HepG2 (cell line): ENCODE results near the gene ADAM15. TPM values are rescaled to one million over a fixed set of nuclear protein-coding genes. Genes with fewer than 3 reads are reported as not detected.

ENCODE experiments used
- GTF3A ChIP-seq: sonication (generic); formaldehyde crosslinking; conservative IDR thresholded peaks from 2 replicates; pipeline ENCODE4 v1.4.0; 2020; ENCODE audit warnings: mild to moderate bottlenecking, missing genetic modification reagents
- IKZF4 ChIP-seq: sonication (generic); formaldehyde crosslinking; IDR thresholded peaks from 2 replicates; pipeline ENCODE4 v1.5.1; 2020; ENCODE audit warnings: borderline replicate concordance, mild to moderate bottlenecking, low read depth, missing genetic modification reagents; ENCODE audit errors: not compliant biosample characterization
- MTF2 ChIP-seq: sonication (generic); formaldehyde crosslinking; IDR thresholded peaks from 2 replicates; pipeline ENCODE4 v1.5.0; 2020; ENCODE audit warnings: missing genetic modification reagents, borderline replicate concordance
- PAF1 ChIP-seq: IDR thresholded peaks from 2 replicates; pipeline ENCODE4 v1.6.1; 2016; ENCODE audit warnings: missing genetic modification reagents, missing compliant biosample characterization
- PAXIP1 ChIP-seq: sonication (generic); formaldehyde crosslinking; conservative IDR thresholded peaks from 2 replicates; pipeline ENCODE4 v1.4.0; 2020; ENCODE audit warnings: mild to moderate bottlenecking, missing genetic modification reagents, moderate library complexity
- POLR2G ChIP-seq: fragments of 200-400 bp; formaldehyde crosslinking; IDR thresholded peaks from 2 replicates; pipeline ENCODE4 v1.6.1; 2018; ENCODE audit warnings: mild to moderate bottlenecking, low read depth, low read length, moderate library complexity
- RFX5 ChIP-seq: IDR thresholded peaks from 2 replicates; pipeline ENCODE4 v1.6.1; 2011; ENCODE audit warnings: low read depth, low read length, improper control_type of control experiment
- SP1 ChIP-seq, 2 experiments: fragments of 450-650 bp in 1 of 2; sonication (generic) in 1 of 2; formaldehyde crosslinking in 1 of 2; IDR thresholded peaks; 2 replicates each; pipeline versions ENCODE4 v1.4.0 to v1.6.1; 2016 to 2020; ENCODE audit warnings: missing genetic modification reagents in 1 of 2
- SRF ChIP-seq: IDR thresholded peaks from 2 replicates; pipeline ENCODE4 v1.6.1; 2011; ENCODE audit warnings: mild to moderate bottlenecking, low read depth, low read length, moderate library complexity
- TSC22D2 ChIP-seq: sonication (generic); formaldehyde crosslinking; IDR thresholded peaks from 2 replicates; pipeline ENCODE4 v1.5.1; 2020; ENCODE audit warnings: missing genetic modification reagents, mild to moderate bottlenecking, borderline replicate concordance
- U2AF2 ChIP-seq: fragments of 200-400 bp; formaldehyde crosslinking; IDR thresholded peaks from 2 replicates; pipeline ENCODE4 v1.6.1; 2017; ENCODE audit warnings: low read depth, mild to moderate bottlenecking, low read length
- ZBTB26 ChIP-seq: IDR thresholded peaks from 2 replicates; pipeline ENCODE4 v1.6.1; 2016; ENCODE audit warnings: missing compliant biosample characterization, missing genetic modification reagents, borderline replicate concordance
- ZNF512B ChIP-seq: sonication (generic); formaldehyde crosslinking; IDR thresholded peaks from 2 replicates; pipeline ENCODE4 v1.5.1; 2020; ENCODE audit warnings: missing genetic modification reagents, mild to moderate bottlenecking, borderline replicate concordance
- ZNF609 ChIP-seq: sonication (generic); formaldehyde crosslinking; IDR thresholded peaks from 2 replicates; pipeline ENCODE4 v1.4.0; 2020; ENCODE audit warnings: mild to moderate bottlenecking, missing genetic modification reagents, borderline replicate concordance
- ZNF850 ChIP-seq: sonication (generic); formaldehyde crosslinking; conservative IDR thresholded peaks from 2 replicates; pipeline ENCODE4 v1.9.0; 2021; ENCODE audit warnings: mild to moderate bottlenecking, missing genetic modification reagents
- polyA plus RNA-seq, 8 experiments: library from polyadenylated mRNA; depleted of rRNA in 3 of 8; stranded (reverse) in 7 of 8; unstranded in 1 of 8; fragments of >200 nt; fragmentation: Illumina TruSeq in 4 of 8; extraction: Trizol in 4 of 8; gene quantifications; 2 replicates each; pipeline versions ENCODE4 v1.2.1 to v1.2.3, GENCODE V29; 2011 to 2016; ENCODE audit warnings: low read depth in 4 of 8, missing spikeins in 1 of 8, mixed read lengths in 1 of 8; ENCODE audit not compliant: insufficient read depth in 1 of 8
- total RNA-seq, 5 experiments: library from RNA; depleted of rRNA; stranded (reverse); fragments of >200 nt; fragmentation: Illumina TruSeq; extraction: Trizol; gene quantifications; 2 replicates each; pipeline ENCODE4 v1.2.3, GENCODE V29; 2016; ENCODE audit warnings: low read depth in 1 of 5

The ADAM15 gene
- total and polyA plus RNA-seq, 2 of the 13 experiments (the other 11 are each of a cell fraction or from before 2014, with no cell fraction given), result 17.9 to 25.6 TPM

- TF ChIP-seq SP1 (IDR thresholded peaks at IDR 0.05), result no peak; the same call in 1 of the 2 replicates
- peak; percentile 87 for TF ChIP-seq SP1 (CRISPR knock-in tag; IDR thresholded peaks at IDR 0.05)
- TF ChIP-seq RFX5, result no peak
- no peak for TF ChIP-seq PAF1 (CRISPR knock-in tag)
- peak; percentile 57; the same call in 1 of the 2 replicates for TF ChIP-seq PAXIP1 (CRISPR knock-in tag)
- no peak for TF ChIP-seq GTF3A (CRISPR knock-in tag)
- no peak for TF ChIP-seq IKZF4 (CRISPR knock-in tag)
- TF ChIP-seq POLR2G, result peak; percentile 5; the same call in 1 of the 2 replicates
- no peak for TF ChIP-seq MTF2
- TF ChIP-seq SRF, result no peak
- TF ChIP-seq ZBTB26 (CRISPR knock-in tag), result 0 out of 2 replicates have a peak, but pooled peaks have one; percentile 1
- no peak for TF ChIP-seq ZNF512B (CRISPR knock-in tag)
- TF ChIP-seq TSC22D2 (CRISPR knock-in tag), result no peak
- no peak for TF ChIP-seq ZNF850 (CRISPR knock-in tag)
- TF ChIP-seq U2AF2, result peak; percentile 90
- TF ChIP-seq ZNF609 (CRISPR knock-in tag), result no peak
Measured at GRCh38 chr1:155001675-155002463, 49.2 kb upstream of the ADAM15 start (continued).
